Fibroblast of villous mesenchyme (primary cell): ENCODE data around the gene NFYA. TPM values are rescaled to one million over a fixed set of nuclear protein-coding genes. Genes with fewer than 3 reads are reported as not detected.
"Not testable (repeated sequence)": the region's sequence is repeated elsewhere in the genome, so short reads cannot be mapped to it uniquely, and the experiment has no call there.

Experiments used
- DNase-seq: peaks from one replicate; pipeline ENCODE4 v3.0.0-alpha.2; 2010; ENCODE audit warnings: low read depth
- H3K4me3 ChIP-seq: 2 replicates; pipeline ENCODE4 v1.5.1; 2011; ENCODE audit warnings: low read depth, mild to moderate bottlenecking, low read length
- CTCF ChIP-seq: IDR thresholded peaks from 2 replicates; pipeline ENCODE4 v1.5.1; 2012; ENCODE audit warnings: low read depth, mild to moderate bottlenecking, low read length; ENCODE audit not compliant: insufficient read depth
- total RNA-seq: library from RNA; depleted of rRNA; stranded (reverse); fragments of >200 nt; gene quantifications from 2 replicates; pipeline ENCODE4 v1.2.3, GENCODE V29; 2012

Gene NFYA
- total RNA-seq, 1 donor: 10.4 TPM

GRCh38 chr6:41098366-41098765, 25.6 kb downstream of the NFYA start:
- H3K4me3 ChIP-seq: no peak overlapping the region
- DNase-seq: no peak
- TF ChIP-seq CTCF: no peak

GRCh38 chr6:41100871-41101287, 28.1 kb downstream of the NFYA start:
- DNase-seq: no peak
- no peak for TF ChIP-seq CTCF
- H3K4me3 ChIP-seq: no peak overlapping the region

GRCh38 chr6:41103847-41104246, 31.1 kb downstream of the NFYA start:
- no peak for DNase-seq
- no peak overlapping the region for H3K4me3 ChIP-seq
- no peak for TF ChIP-seq CTCF

- DNase-seq: no peak
These were observed 38.2 kb downstream of the NFYA start for GRCh38 chr6:41111017-41111416.

GRCh38 chr6:41115027-41115426, 42.3 kb downstream of the NFYA start:
- not testable (repeated sequence) for H3K4me3 ChIP-seq, DNase-seq

More at GRCh38 chr6:41111017-41111416, 38.2 kb downstream of the NFYA start:
- TF ChIP-seq CTCF: no peak
- H3K4me3 ChIP-seq: no peak overlapping the region

GRCh38 chr6:41119508-41119907, 46.7 kb downstream of the NFYA start:
- DNase-seq: no peak
- no peak overlapping the region for H3K4me3 ChIP-seq
- no peak for TF ChIP-seq CTCF

- H3K4me3 ChIP-seq: no peak overlapping the region
- TF ChIP-seq CTCF: no peak
- DNase-seq: no peak
These were observed 47.3 kb downstream of the NFYA start for GRCh38 chr6:41120058-41120457.
